SK-N-SH (cell line): ENCODE data around the gene TLE1. TPM values are rescaled to one million over a fixed set of nuclear protein-coding genes. Genes with fewer than 3 reads are reported as not detected.

Source experiments
- CTCF ChIA-PET: fragments of 300-600, 350-600 bp; formaldehyde crosslinking; extraction: SDS; loops from one replicate; lab custom pipeline; 2021; lab: Yijun Ruan, JAX
- POLR2A ChIA-PET: fragments of 350-600 bp; sonication (Branson Sonifier 250); formaldehyde crosslinking; extraction: SDS; loops from one replicate; lab custom pipeline; 2020; ENCODE audit warnings: antibody characterized with exemption, inconsistent platforms; lab: Yijun Ruan, JAX
- DNase-seq: peaks from one replicate; pipeline ENCODE4 v3.0.0; 2012
- H2AFZ ChIP-seq: fragments of 200-600 bp; sonication (generic); 2 replicates; pipeline ENCODE4 v1.8.1; 2016; ENCODE audit warnings: antibody characterized with exemption, mild to moderate bottlenecking, low read depth
- H3F3A ChIP-seq: fragments of 200-600 bp; sonication (generic); replicated peaks from 2 replicates; pipeline ENCODE3; 2016; ENCODE audit warnings: antibody characterized with exemption, mild to moderate bottlenecking; ENCODE audit not compliant: insufficient read depth
- H3K27ac ChIP-seq, 2 experiments: fragments of 200-500 bp in 1 of 2; fragments of 200-600 bp in 1 of 2; sonication (Bioruptor generic) in 1 of 2; sonication (generic), shearing (Covaris generic) in 1 of 2; 2 replicates each; pipeline versions ENCODE4 v1.5.1 to v1.6.1; 2014 to 2016; ENCODE audit warnings: low read depth in 2 of 2, inconsistent platforms in 1 of 2, low read length in 1 of 2, mild to moderate bottlenecking in 1 of 2, mixed read lengths in 1 of 2
- H3K27me3 ChIP-seq: fragments of 200-600 bp; sonication (generic), shearing (Covaris generic); 2 replicates; pipeline ENCODE4 v1.6.1; 2016; ENCODE audit warnings: mixed run types; ENCODE audit not compliant: insufficient read depth
- H3K36me3 ChIP-seq, 2 experiments: fragments of 200-500 bp in 1 of 2; fragments of 200-600 bp in 1 of 2; sonication (Bioruptor generic) in 1 of 2; sonication (generic) in 1 of 2; replicated peaks in 1 of 2; 2 replicates each; pipeline versions ENCODE3 to v1.5.1; 2014 to 2016; ENCODE audit warnings: low read length in 1 of 2, mild to moderate bottlenecking in 1 of 2; ENCODE audit not compliant: insufficient read depth in 2 of 2, control insufficient read depth in 1 of 2
- H3K4me1 ChIP-seq, 2 experiments: fragments of 200-500 bp in 1 of 2; fragments of 200-600 bp in 1 of 2; sonication (Bioruptor generic) in 1 of 2; sonication (generic), shearing (Covaris generic) in 1 of 2; 2 replicates each; pipeline versions ENCODE4 v1.5.1 to v1.6.1; 2014 to 2016; ENCODE audit warnings: low read depth in 1 of 2, low read length in 1 of 2, mixed run types in 1 of 2; ENCODE audit not compliant: insufficient read depth in 2 of 2, control insufficient read depth in 1 of 2
- H3K4me2 ChIP-seq: fragments of 200-600 bp; sonication (generic), shearing (Covaris generic); 2 replicates; pipeline ENCODE4 v1.6.1; 2017; ENCODE audit warnings: mixed run types
- H3K4me3 ChIP-seq, 2 experiments: fragments of 200-500 bp in 1 of 2; fragments of 200-600 bp in 1 of 2; sonication (Bioruptor generic) in 1 of 2; sonication (generic), shearing (Covaris generic) in 1 of 2; 2 replicates each; pipeline versions ENCODE4 v1.5.1 to v1.8.1; 2014 to 2016; ENCODE audit warnings: low read depth in 2 of 2, inconsistent platforms in 1 of 2, low read length in 1 of 2, mild to moderate bottlenecking in 1 of 2, mixed read lengths in 1 of 2, moderate library complexity in 1 of 2
- H3K79me2 ChIP-seq: fragments of 200-600 bp; sonication (generic); 2 replicates; pipeline ENCODE4 v1.8.1; 2017; ENCODE audit warnings: mild to moderate bottlenecking; ENCODE audit not compliant: insufficient read depth
- H3K9ac ChIP-seq: fragments of 200-600 bp; sonication (generic); 2 replicates; pipeline ENCODE4 v1.6.1; 2017; ENCODE audit warnings: mixed run types
- H3K9me2 ChIP-seq: fragments of 200-600 bp; sonication (generic); 2 replicates; pipeline ENCODE4 v1.6.1; 2017; ENCODE audit warnings: mixed run types
- H3K9me3 ChIP-seq: fragments of 200-600 bp; sonication (generic); 2 replicates; pipeline ENCODE4 v1.6.1; 2017; ENCODE audit warnings: mixed run types, mild to moderate bottlenecking, moderate library complexity
- H4K20me1 ChIP-seq: fragments of 200-600 bp; sonication (generic); 2 replicates; pipeline ENCODE4 v1.6.1; 2017; ENCODE audit warnings: mild to moderate bottlenecking, mixed run types; ENCODE audit not compliant: insufficient read depth
- CTCF ChIP-seq: fragments of 200-600 bp; sonication (generic); IDR thresholded peaks from 2 replicates; pipeline ENCODE4 v1.6.1; 2017; ENCODE audit warnings: antibody characterized with exemption, mild to moderate bottlenecking, moderate library complexity
- FOSL2 ChIP-seq: IDR thresholded peaks from 2 replicates; pipeline ENCODE4 v1.4.0; 2012; ENCODE audit warnings: low read depth, mild to moderate bottlenecking, moderate library complexity, borderline replicate concordance
- FOXJ3 ChIP-seq: sonication (generic); formaldehyde crosslinking; IDR thresholded peaks from 2 replicates; pipeline ENCODE4 v1.5.1; 2020; ENCODE audit warnings: mild to moderate bottlenecking, missing genetic modification reagents
- FOXM1 ChIP-seq: IDR thresholded peaks from 2 replicates; pipeline ENCODE4 v1.4.0; 2012; ENCODE audit warnings: low read depth, mild to moderate bottlenecking
- JUND ChIP-seq: IDR thresholded peaks from 2 replicates; pipeline ENCODE4 v1.4.0; 2012
- MAX ChIP-seq: IDR thresholded peaks from 2 replicates; pipeline ENCODE4 v1.4.0; 2012; ENCODE audit warnings: low read depth
- MEF2A ChIP-seq: IDR thresholded peaks from 2 replicates; pipeline ENCODE4 v1.4.0; 2012; ENCODE audit warnings: low read depth, borderline replicate concordance
- NRF1 ChIP-seq: IDR thresholded peaks from 2 replicates; pipeline ENCODE4 v1.6.1; 2012; ENCODE audit warnings: low read depth, mild to moderate bottlenecking, low read length
- RFX5 ChIP-seq: IDR thresholded peaks from 2 replicates; pipeline ENCODE4 v1.6.1; 2012; ENCODE audit warnings: mild to moderate bottlenecking, improper control_type of control experiment, low read length
- RXRA ChIP-seq: IDR thresholded peaks from 2 replicates; pipeline ENCODE4 v1.4.0; 2012; ENCODE audit warnings: low read depth, mild to moderate bottlenecking, borderline replicate concordance
- SMC3 ChIP-seq: IDR thresholded peaks from 2 replicates; pipeline ENCODE4 v1.6.1; 2012; ENCODE audit warnings: low read depth, low read length, improper control_type of control experiment
- TCF12 ChIP-seq: IDR thresholded peaks from 2 replicates; pipeline ENCODE4 v1.4.0; 2012
- USF1 ChIP-seq: IDR thresholded peaks from 2 replicates; pipeline ENCODE4 v1.4.0; 2012; ENCODE audit warnings: low read depth, borderline replicate concordance
- USF2 ChIP-seq: fragments of 150-350 bp; IDR thresholded peaks from 2 replicates; pipeline ENCODE4 v1.6.1; 2017; ENCODE audit warnings: antibody characterized with exemption, low read length, low read depth, borderline replicate concordance
- WGBS: methylation state at CpG from one replicate; pipeline ENCODE4 v1.1.6; 2017; ENCODE audit warnings: low lambda C conversion rate; 5-methylcytosine and 5-hydroxymethylcytosine counted together
- polyA plus RNA-seq, 3 experiments: library from polyadenylated mRNA; depleted of rRNA; stranded (reverse); fragments of >200 nt; gene quantifications; 2 replicates each; pipeline ENCODE4 v1.2.3, GENCODE V29; 2012

TLE1 gene
- polyA plus RNA-seq, 1 of the 3 experiments (the other 2 are of a cell fraction), result 33.0 TPM

GRCh38 chr9:81626511-81626910 is 62.8 kb downstream of the TLE1 start:
- Histone ChIP-seq H3F3A (no peaks in the 10 kb centered on the region), H3K79me2 (no peaks in the 10 kb centered on the region), H3K4me1 (peaks cover 0 to 2% of the 10 kb centered on the region in 2 experiments; a peak in 1 of 4 replicates), H3K9ac (no peak overlapping the region), H3K9me2 (no peaks in the 10 kb centered on the region), H3K4me2 (no peak overlapping the region), H2AFZ (no peak overlapping the region), H3K36me3 (peaks cover 2 to 4% of the 10 kb centered on the region in 2 experiments), H3K9me3 (no peaks in the 10 kb centered on the region), H3K4me3 (no peak overlapping the region), H4K20me1 (no peaks in the 10 kb centered on the region), H3K27ac (no peak overlapping the region), H3K27me3 (no peaks in the 10 kb centered on the region)
- 70% methylated on average over 4 of the region's 4 CpGs for WGBS
- POLR2A ChIA-PET, result no interaction called here
- CTCF ChIA-PET, result interaction anchor here (1.0 kb wide), 1 partner anchor 13 kb away, joined by 5 read pairs; no protein-coding TSS in a partner anchor
- TF ChIP-seq MEF2A, result no peak
- no peak for TF ChIP-seq NRF1
- TF ChIP-seq JUND, result peak; percentile 21; the same call in 1 of the 2 replicates
- 0 out of 2 replicates have a peak, but pooled peaks have one; percentile 3 for TF ChIP-seq TCF12
- peak; percentile 39; the same call in 1 of the 2 replicates for TF ChIP-seq FOSL2
- no peak for TF ChIP-seq RXRA
- no peak for TF ChIP-seq FOXM1
- TF ChIP-seq USF1, result no peak
- no peak for DNase-seq

GRCh38 chr9:81625969-81626368 is 63.4 kb downstream of the TLE1 start:
- ChIA-PET CTCF (interaction anchor here (0.6 kb wide), 1 partner anchor 1456 kb away, joined by 3 read pairs; no protein-coding TSS in a partner anchor), POLR2A (no interaction called here)
- Histone ChIP-seq H3K9me2 (no peaks in the 10 kb centered on the region), H3K4me1 (peaks cover 0 to 2% of the 10 kb centered on the region in 2 experiments; a peak in 1 of 4 replicates), H3K36me3 (peaks cover 0 to 4% of the 10 kb centered on the region in 2 experiments), H3K9me3 (no peaks in the 10 kb centered on the region), H3K4me2 (no peak overlapping the region), H3K9ac (no peak overlapping the region), H3F3A (no peaks in the 10 kb centered on the region), H3K4me3 (no peak overlapping the region), H2AFZ (no peak overlapping the region), H4K20me1 (no peaks in the 10 kb centered on the region), H3K27me3 (no peaks in the 10 kb centered on the region), H3K27ac (no peak overlapping the region), H3K79me2 (no peaks in the 10 kb centered on the region)
- WGBS, result 94% methylated on average over 6 of the region's 6 CpGs
- TF ChIP-seq NRF1 (no peak), JUND (no peak), TCF12 (no peak), RFX5 (no peak), FOSL2 (no peak), FOXJ3 (CRISPR knock-in tag) (no peak)
- no peak for DNase-seq

GRCh38 chr9:81623778-81624177 is 65.6 kb downstream of the TLE1 start:
- H3K4me3 ChIP-seq, result no peak overlapping the region
- no peaks in the 10 kb centered on the region for H3K27me3 ChIP-seq
- no peaks in the 10 kb centered on the region for H3F3A ChIP-seq
- peaks cover 0 to 12% of the 10 kb centered on the region in 2 experiments for H3K36me3 ChIP-seq
- WGBS, result 96% methylated on average over 3 of the region's 3 CpGs
- H3K27ac ChIP-seq, result no peak overlapping the region
- no peaks in the 10 kb centered on the region for H4K20me1 ChIP-seq
- no peak overlapping the region for H2AFZ ChIP-seq
- CTCF ChIA-PET, result no interaction called here
- no peaks in the 10 kb centered on the region for H3K9me2 ChIP-seq
- H3K9me3 ChIP-seq, result no peaks in the 10 kb centered on the region
- DNase-seq, result no peak
- H3K79me2 ChIP-seq, result no peaks in the 10 kb centered on the region
- H3K4me1 ChIP-seq, result peaks cover 0 to 2% of the 10 kb centered on the region in 2 experiments; a peak in 1 of 4 replicates
- POLR2A ChIA-PET, result no interaction called here
- TF ChIP-seq SMC3, result no peak
- TF ChIP-seq MEF2A, result no peak
- TF ChIP-seq MAX, result no peak
- TF ChIP-seq JUND, result no peak
- no peak for TF ChIP-seq FOSL2
- no peak for TF ChIP-seq USF2
- no peak for TF ChIP-seq CTCF
- no peak overlapping the region for H3K4me2 ChIP-seq
- H3K9ac ChIP-seq, result no peak overlapping the region
